Raji (cell line): ENCODE measurements around the gene ERC2.

ENCODE experiments used
- POLR2A ChIP-seq: IDR thresholded peaks from 2 replicates; pipeline ENCODE4 v1.6.1; 2011; ENCODE audit warnings: low read depth, low read length, control low read depth; ENCODE audit not compliant: insufficient read depth

The ERC2 gene

GRCh38 chr3:55859305-55859704, 609.0 kb downstream of the ERC2 start:
- no peak for TF ChIP-seq POLR2A

- no peak for TF ChIP-seq POLR2A
Measured at GRCh38 chr3:55858727-55859126, 609.5 kb downstream of the ERC2 start.

GRCh38 chr3:55858302-55858701, 610.0 kb downstream of the ERC2 start:
- no peak for TF ChIP-seq POLR2A

DNA sequence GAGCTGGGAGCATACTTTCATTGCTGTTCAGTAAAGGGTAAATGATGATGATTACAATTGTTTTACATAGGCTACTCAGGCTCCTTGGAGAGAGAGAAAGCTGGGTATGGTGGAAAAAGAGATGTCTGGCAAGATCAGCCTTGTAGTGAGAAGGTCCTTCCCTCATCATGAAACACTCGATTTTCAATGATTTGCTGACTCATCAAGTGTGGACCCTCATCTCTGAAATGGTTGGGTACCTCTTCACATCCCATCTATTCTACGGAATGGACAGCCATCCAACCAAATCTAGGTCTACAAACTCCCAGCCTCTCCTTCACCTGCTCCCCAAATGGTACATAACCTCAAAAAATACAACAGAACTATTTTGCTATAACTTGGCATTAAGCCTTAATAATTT, 610.6 kb downstream of the ERC2 start:
- TF ChIP-seq POLR2A, result no peak

GRCh38 chr3:55855311-55855710, 613.0 kb downstream of the ERC2 start:
- no peak for TF ChIP-seq POLR2A

DNA sequence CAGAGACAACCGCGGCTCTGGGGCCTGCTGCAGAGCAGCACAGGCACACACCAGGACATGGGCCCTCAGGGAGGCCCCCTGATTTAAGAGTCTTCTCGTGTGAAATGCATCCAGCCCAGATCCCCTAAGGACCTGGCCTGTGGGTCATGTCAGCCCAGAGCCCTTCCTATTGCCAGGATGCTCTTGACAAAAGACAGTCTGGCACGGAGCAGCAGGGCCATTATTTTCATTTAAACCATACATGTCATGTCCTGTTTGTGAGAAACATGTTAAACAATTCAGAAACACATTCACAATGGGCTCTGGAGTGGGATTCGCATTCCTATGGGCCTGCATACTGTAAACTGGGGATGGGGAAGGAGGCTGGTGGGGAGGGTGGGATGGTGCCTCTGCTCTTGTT, 613.8 kb downstream of the ERC2 start:
- no peak for TF ChIP-seq POLR2A

DNA sequence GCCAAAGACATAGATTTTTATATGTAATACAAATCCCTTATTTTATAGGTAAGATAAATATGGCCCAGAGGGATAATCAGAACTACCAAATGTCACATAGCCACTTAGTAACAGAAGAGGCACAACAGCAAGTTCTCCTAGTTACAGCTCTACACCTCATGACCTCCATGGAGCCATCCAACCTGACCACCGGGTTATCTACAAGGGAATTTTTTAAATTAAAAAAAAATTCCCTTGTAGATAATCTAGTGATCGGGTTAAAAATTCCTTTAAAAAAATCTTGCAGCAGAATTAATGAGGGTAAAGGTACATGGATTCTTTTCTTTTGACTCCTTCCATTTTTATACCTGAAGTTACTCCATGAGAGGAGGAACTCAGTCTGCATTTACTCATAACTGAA, 615.9 kb downstream of the ERC2 start:
- TF ChIP-seq POLR2A, result no peak

- no peak for TF ChIP-seq POLR2A
Measured at GRCh38 chr3:55842204-55842603, 626.1 kb downstream of the ERC2 start.

DNA sequence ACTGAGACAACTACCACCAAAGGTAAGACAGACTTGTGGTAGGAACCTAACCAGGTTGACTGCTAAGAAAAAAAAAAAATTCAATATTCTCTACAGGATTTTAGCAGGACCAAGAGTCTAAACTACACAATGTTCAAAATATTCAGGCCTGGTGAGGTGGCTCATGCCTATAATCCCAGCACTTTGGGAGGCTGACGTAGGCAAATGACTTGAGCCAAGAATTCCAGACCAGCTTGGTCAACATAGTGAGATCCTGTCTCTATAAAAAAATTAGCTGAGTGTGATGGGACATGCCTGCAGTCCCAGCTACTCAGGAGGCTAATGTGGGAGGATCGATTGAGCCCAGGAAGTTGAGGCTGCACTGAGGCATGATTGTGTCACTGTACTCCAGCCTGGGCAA, 639.6 kb downstream of the ERC2 start:
- no peak for TF ChIP-seq POLR2A

DNA sequence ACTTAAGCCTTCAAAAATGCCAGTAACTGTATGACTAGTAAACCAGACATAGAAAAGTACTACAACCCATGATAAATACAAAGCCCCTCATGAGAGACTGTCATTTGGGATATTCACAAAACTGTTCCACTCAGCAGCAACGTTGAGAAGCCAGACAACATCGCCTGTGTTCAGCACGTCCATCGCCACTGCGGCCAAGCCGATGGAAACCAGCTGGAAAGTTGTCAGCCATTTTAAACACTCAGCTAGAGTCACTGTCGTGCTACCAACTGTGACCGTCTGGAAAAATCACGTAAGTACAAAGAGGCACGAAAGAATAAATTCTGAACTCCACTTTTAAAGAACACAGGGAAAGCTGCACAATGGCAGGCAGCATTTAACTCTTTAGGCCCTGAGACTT, 640.5 kb downstream of the ERC2 start:
- no peak for TF ChIP-seq POLR2A

DNA sequence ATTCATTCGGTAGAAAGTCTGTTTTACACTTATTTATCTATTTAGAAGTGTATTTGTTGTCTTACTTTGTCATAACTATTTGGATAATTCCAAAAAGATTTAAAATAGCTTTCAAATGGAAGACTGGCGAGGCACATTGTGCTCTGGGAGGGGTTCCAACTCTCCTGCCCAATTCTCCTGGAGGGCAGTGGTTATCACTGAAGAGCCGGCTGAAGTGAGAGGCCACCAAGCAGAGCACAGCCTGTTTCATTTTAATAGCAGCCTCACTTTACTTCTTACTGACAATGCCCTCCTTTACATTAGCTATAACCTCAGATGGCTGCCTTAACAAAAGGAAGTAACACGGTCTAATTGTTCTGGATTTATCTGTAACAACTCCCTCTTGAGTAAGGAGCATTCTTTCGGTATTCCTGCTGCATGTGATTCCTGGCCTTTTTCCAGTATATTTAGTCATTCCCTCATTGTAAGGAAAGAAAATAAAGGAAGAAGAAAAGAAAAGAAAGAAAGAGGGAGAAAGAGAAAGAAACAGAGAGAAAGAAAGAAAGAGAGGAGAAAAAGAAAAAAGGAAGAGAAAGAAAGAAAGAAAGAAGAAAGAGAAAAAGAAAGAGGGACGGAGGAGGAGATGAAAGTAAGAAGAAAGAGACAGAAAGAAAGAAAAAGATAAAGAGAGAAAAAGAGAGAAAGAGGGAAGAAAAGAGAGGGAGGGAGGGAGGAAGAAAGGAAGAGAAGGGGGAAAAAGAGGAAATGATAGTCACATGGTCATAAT, 641.4 kb downstream of the ERC2 start:
- TF ChIP-seq POLR2A, result no peak

GRCh38 chr3:55826097-55826496, 642.2 kb downstream of the ERC2 start:
- no peak for TF ChIP-seq POLR2A

- TF ChIP-seq POLR2A, result no peak
Measured at GRCh38 chr3:55824406-55824805, 643.9 kb downstream of the ERC2 start.

GRCh38 chr3:55823829-55824228, 644.4 kb downstream of the ERC2 start:
- no peak for TF ChIP-seq POLR2A

DNA sequence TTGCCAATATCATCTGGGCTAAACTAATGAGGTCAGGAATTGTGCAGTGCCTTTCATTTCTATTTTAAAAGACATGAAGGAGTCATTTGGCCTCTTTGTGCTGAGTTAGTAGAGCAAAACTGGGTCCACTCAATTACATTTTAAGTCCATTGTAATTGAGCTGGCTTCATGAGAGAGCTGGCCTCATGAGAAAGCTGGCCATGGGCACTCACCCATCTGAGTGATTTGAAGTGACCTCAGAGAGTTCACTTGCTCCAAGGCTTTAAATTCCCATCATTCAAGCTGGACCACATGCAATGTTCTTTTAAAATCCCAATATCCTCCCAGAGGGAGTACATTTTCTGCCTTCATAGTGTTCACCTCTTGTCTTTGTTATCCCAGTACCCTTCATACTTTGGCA, 645.3 kb downstream of the ERC2 start:
- TF ChIP-seq POLR2A, result no peak

DNA sequence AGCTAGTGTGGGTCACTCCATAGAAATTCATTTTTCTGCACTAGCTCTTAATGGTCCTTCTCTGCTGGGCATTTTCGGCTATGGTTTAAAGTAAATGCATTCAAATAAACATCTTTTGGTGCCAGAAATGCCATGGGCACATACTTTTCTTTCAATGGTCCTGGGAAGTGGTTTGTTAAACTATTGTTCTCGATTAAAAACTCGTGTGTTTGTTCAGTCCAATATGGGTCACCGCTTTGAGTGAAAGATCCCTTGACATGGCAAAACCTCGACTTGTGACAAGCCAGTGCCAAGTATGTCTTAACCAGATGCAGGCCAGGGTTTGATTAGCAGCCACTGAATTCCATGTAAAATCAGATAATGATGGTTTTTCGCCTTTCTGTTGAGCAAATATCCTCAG, 649.3 kb downstream of the ERC2 start:
- no peak for TF ChIP-seq POLR2A

DNA sequence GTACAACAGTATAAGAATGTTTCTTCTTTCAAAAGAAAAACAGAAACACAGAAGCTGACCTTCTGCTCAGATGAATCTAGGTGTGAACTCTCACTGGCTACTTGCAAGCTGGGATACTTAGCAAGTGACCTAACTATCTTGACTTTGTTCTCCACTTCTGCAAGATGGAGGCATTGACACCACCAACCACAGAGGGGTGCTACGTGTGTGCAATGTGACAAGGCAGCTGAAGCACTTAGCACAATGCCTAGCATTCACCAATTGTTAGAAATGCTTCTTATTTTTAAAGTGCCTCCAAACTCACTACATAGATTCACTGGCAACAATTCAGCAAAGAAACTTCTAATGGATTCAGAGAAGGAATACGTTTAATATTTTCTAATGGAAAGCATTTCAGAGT, 649.8 kb downstream of the ERC2 start:
- no peak for TF ChIP-seq POLR2A
